Activated T-helper 2 cell treated with anti-CD3 and anti-CD28 coated beads, Interferon-gamma antibody, Interleukin-2, Interleukin-4, amounts not matched to agents 10 μg/mL and 5 μg/mL and 100 μg/mL, durations not matched to agents 14 hours and 24 hours and 36 hours (primary cell): ENCODE results near the gene DENND4C. TPM values are rescaled to one million over a fixed set of nuclear protein-coding genes. Genes with fewer than 3 reads are reported as not detected.
A peak's percentile ranks its signal among the peaks of the same experiment; 100 is the strongest.
"Not testable (repeated sequence)": the region's sequence is repeated elsewhere in the genome, so short reads cannot be mapped to it uniquely, and the experiment has no call there.

ENCODE experiments used
- DNase-seq: peaks from one replicate; pipeline ENCODE4 v3.0.0; 2021; ENCODE audit warnings: low spot score
- H3K27ac Mint-ChIP-seq: one replicate; pipeline ENCODE4 v1.8.0; 2021; ENCODE audit warnings: mixed read lengths
- H3K27me3 Mint-ChIP-seq: one replicate; pipeline ENCODE4 v1.8.0; 2021; ENCODE audit warnings: low read depth, mixed read lengths
- H3K36me3 Mint-ChIP-seq: one replicate; pipeline ENCODE4 v1.8.0; 2021; ENCODE audit warnings: low read depth, mixed read lengths
- H3K4me1 Mint-ChIP-seq: one replicate; pipeline ENCODE4 v1.8.0; 2021; ENCODE audit warnings: low read depth, mixed read lengths
- H3K4me3 Mint-ChIP-seq: one replicate; pipeline ENCODE4 v1.8.0; 2021; ENCODE audit warnings: low read depth, mild to moderate bottlenecking, moderate library complexity, mixed read lengths
- H3K9me3 Mint-ChIP-seq: one replicate; pipeline ENCODE4 v1.8.0; 2021; ENCODE audit warnings: mixed read lengths
- intact Hi-C: fragments of 100-400 bp; cut with micrococcal nuclease; formaldehyde crosslinking; loops from one replicate; pipeline ENCODE4 v1.15.1; 2023
- total RNA-seq: library from RNA; stranded (reverse); gene quantifications from 2 replicates; pipeline ENCODE4 v1.2.3, GENCODE V29; 2022

DENND4C gene
- total RNA-seq, 1 donor from 2014 or later: 19.0 TPM

DNA sequence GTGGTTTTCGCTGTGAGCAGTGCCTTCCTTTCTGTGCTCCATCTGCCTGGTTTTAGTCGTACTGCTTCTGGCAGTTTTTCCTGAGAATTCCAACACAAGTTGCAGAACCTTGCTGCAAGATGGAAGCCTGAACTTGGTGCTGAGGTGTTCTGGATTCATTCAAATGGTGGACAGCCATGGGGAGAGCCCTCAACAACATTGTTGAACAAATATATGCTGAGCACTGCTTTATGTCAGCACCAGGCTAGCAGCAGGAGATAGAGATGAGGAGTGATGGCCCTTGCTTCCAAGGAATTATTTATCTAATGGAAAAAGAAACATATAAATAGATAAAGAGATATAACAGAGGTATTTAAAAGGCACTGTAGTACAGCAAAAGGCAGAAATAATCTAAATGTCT is 156.8 kb downstream of the DENND4C start:
- Mint-ChIP-seq H3K4me1 (no peaks in the 10 kb centered on the region), H3K9me3 (no peaks in the 10 kb centered on the region), H3K36me3 (no peaks in the 10 kb centered on the region), H3K27ac (no peak overlapping the region), H3K27me3 (peaks cover 17% of the 10 kb centered on the region), H3K4me3 (no peak overlapping the region)
- intact Hi-C loops: no loop called here
- DNase-seq: no peak

DNA sequence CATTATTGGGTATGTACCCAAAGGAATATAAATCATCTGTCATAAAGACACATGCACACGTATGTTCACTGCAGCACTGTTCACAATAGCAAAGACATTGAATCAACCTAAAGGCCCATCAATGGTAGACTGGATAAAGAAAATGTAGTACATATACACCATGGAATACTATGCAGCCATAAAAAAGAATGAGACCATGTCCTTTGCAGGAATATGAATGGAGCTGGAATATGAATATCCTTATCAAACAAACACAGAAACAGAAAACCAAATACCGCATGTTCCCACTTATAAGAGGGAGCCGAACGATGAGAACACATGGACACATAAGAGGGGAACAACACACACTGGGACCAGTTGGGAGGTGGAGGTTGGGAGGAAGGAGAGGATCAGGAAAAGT is 159.0 kb downstream of the DENND4C start:
- intact Hi-C loops, H3K27ac Mint-ChIP-seq, H3K36me3 Mint-ChIP-seq, H3K4me1 Mint-ChIP-seq, DNase-seq, H3K4me3 Mint-ChIP-seq, H3K9me3 Mint-ChIP-seq: not testable (repeated sequence)
- H3K27me3 Mint-ChIP-seq: peaks cover 17% of the 10 kb centered on the region

DNA sequence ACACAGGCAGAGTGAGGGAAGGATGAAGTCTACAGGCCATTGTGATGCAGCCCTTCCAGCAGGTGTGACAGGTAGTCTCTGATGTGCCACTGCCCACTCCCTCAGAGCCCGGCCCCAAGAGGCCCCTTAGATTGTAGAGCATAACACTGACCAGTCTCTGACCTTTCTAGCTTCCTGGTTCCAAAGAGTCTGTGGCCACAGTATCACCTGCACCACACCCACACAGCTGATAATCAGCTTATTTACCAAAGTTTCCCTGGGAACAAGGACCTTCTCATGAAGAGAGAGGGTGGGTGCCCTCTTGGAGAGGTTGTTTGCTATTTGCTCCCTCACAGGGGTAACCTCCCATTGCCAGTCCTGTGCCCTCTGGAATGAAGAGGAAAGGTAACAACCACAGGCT is 167.4 kb downstream of the DENND4C start:
- DNase-seq: no peak
- Mint-ChIP-seq H3K27ac (no peak overlapping the region), H3K36me3 (no peaks in the 10 kb centered on the region), H3K4me1 (no peaks in the 10 kb centered on the region), H3K9me3 (no peaks in the 10 kb centered on the region), H3K27me3 (peaks cover 9% of the 10 kb centered on the region), H3K4me3 (no peak overlapping the region)
- intact Hi-C loops: no loop called here

DNA sequence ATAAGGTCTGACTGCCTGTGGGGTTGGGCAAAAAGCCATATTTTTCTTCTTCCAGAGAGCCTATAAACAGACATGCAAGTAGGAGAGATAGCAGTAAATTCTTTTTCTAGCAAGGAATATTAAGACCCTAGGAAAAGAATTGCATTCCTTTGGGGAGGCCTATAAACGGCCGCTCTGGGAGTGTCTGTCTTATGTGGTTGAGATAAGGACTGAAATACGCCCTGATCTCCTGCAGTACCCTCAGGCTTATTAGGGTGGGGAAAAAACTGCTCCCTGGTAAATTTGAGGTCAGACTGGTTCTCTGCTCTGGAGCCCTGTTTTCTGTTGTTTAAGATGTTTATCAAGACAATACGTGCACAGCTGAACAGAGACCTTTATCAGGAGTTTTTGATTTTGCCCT is 172.7 kb downstream of the DENND4C start:
- H3K27me3 Mint-ChIP-seq: peaks cover 12% of the 10 kb centered on the region
- H3K4me3 Mint-ChIP-seq, intact Hi-C loops, DNase-seq, H3K4me1 Mint-ChIP-seq, H3K27ac Mint-ChIP-seq, H3K9me3 Mint-ChIP-seq, H3K36me3 Mint-ChIP-seq: not testable (repeated sequence)

DNA sequence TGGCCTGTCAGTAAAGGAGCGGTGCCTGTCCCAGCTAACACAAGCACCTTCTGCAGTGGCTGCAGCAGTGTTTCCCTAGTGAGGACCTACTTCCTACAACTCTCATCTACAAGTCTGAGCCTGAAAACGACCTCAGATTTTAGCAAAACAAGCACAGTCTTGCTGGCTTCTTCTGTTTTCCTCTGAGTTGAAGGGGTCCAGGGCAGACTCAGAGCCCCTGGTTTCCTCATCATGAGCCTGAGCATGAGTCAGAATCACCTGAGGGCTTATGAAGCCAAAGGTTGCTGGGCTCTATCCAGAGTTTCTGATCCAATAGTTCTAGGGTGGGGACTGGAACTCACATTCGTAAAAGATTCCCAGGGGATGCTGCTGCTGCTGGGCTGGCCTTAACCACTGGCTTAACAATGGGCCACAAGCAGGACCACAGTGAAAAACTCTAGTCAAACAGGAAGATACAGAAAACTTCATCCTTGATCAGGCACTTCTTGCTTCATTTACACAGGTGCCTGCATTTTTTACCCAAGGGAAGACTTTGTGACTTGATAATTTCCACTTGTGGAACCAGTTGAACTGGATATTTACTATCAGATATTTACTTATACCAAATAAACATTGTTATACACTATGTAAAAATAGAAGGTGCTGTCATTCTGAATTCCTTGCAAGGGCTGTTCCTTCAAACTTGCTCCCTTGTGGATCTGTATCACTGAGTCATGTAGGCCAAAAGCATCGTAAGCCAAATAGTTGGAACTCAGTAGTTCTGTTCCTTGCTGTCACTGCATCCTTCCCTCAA is 174.0 kb downstream of the DENND4C start:
- Mint-ChIP-seq H3K4me1 (peaks cover 7% of the 10 kb centered on the region), H3K9me3 (peaks cover 4% of the 10 kb centered on the region), H3K27ac (no peak overlapping the region), H3K27me3 (peaks cover 11% of the 10 kb centered on the region), H3K4me3 (no peak overlapping the region), H3K36me3 (no peaks in the 10 kb centered on the region)
- intact Hi-C loops: no loop called here
- no peak for DNase-seq

DNA sequence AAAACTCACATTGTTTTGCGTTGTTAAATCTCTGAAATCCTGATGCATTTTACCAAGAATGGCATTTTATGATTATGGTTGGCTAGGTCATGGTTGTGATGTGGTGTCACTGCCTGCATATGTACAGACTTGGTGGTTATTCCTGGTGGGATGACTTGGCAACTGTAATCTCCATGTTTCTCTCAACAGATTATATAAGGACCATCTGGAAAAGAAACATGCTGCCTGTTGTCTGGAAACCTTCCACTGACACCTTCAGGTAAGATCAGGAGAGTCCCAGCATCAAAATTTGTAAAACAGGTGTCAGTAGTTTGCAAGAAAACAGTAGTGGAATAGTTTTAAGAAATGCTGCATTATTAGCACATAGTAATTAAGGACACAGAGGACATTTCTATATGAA is 175.3 kb downstream of the DENND4C start:
- Mint-ChIP-seq H3K4me1 (peaks cover 14% of the 10 kb centered on the region), H3K36me3 (no peaks in the 10 kb centered on the region), H3K27ac (no peak overlapping the region), H3K9me3 (peaks cover 4% of the 10 kb centered on the region), H3K4me3 (no peak overlapping the region), H3K27me3 (peaks cover 3% of the 10 kb centered on the region)
- DNase-seq: no peak
- intact Hi-C loops: no loop called here

DNA sequence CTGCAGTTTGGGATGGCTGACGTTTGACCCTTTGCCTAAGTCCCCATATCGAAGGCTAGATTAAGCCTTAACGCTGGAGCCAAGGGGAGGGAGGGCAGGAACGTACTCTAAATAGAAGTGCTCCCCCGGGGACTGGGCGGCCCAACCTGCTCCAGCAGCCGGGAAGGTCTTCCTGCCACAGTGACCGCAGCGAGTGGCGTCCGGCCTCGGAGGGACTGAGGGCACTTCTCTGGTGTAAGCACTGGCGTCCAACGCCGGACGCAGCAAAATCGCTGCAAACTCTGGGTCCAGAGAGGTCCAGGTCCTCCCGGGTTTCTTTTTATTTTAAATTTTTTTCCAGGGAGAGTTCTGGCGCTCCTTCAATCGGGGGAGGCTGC is 177.8 kb downstream of the DENND4C start:
- H3K4me1 Mint-ChIP-seq: peaks cover 14% of the 10 kb centered on the region
- DNase-seq: no peak
- peak overlapping the region; percentile 67 for H3K4me3 Mint-ChIP-seq
- H3K36me3 Mint-ChIP-seq: no peaks in the 10 kb centered on the region
- H3K27ac Mint-ChIP-seq: no peak overlapping the region
- peaks cover 4% of the 10 kb centered on the region for H3K9me3 Mint-ChIP-seq
- intact Hi-C loops: loop anchor here (1.0 to 2.0 kb wide), 3 partner anchors 28 to 359 kb away; partner anchors contain the start of genes RPS6 and RRAGA
- H3K27me3 Mint-ChIP-seq: peaks cover 3% of the 10 kb centered on the region

DNA sequence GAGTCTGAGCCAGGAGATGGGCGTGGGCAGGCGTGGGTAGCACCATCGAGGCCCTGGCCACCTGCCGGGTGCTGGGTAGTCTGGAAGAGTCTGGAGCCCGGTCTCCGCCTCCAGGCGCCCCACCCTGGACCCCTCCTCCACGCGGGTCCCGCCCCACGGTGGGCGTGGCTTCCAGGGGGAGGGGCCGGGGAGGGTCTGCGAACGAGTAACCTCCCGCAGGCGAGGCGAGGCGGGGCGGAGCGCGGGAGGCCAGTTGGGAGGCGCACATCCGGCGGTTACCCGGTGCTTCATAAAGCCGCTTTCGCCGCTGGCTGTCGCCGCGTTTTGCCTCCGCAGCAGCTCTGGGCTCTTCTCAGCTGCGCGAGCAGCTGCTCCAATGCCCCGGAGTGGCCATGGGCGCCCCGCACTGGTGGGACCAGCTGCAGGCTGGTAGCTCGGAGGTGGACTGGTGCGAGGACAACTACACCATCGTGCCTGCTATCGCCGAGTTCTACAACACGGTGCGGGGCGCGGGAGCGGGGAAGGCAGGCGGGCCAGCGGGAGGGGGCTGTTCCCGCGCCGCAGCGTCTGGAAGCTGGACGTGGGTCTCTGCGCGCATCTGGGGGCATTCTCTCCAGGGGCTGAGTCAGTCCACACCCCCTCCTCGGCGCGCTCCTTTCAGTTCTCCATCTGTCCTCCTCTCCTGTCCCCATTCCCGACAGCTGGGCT is 178.4 kb downstream of the DENND4C start, which contains the start of gene ACER2:
ACER2 (plus strand) TSS at position 317 of the 708 bp plus-strand sequence; CDS start at position 393, 76 bp downstream.
- Mint-ChIP-seq H3K27me3 (peaks cover 3% of the 10 kb centered on the region), H3K27ac (peak within 1 kb of the TSS; percentile 50), H3K4me1 (peaks cover 14% of the 10 kb centered on the region), H3K36me3 (no peaks in the 10 kb centered on the region), H3K4me3 (peak within 1 kb of the TSS; percentile 96), H3K9me3 (no peaks in the 10 kb centered on the region)
- intact Hi-C loops: loop anchor here (1.0 to 2.0 kb wide), 3 partner anchors 29 to 360 kb away; partner anchors contain the start of genes RPS6 and RRAGA
- peak; percentile 93 for DNase-seq

DNA sequence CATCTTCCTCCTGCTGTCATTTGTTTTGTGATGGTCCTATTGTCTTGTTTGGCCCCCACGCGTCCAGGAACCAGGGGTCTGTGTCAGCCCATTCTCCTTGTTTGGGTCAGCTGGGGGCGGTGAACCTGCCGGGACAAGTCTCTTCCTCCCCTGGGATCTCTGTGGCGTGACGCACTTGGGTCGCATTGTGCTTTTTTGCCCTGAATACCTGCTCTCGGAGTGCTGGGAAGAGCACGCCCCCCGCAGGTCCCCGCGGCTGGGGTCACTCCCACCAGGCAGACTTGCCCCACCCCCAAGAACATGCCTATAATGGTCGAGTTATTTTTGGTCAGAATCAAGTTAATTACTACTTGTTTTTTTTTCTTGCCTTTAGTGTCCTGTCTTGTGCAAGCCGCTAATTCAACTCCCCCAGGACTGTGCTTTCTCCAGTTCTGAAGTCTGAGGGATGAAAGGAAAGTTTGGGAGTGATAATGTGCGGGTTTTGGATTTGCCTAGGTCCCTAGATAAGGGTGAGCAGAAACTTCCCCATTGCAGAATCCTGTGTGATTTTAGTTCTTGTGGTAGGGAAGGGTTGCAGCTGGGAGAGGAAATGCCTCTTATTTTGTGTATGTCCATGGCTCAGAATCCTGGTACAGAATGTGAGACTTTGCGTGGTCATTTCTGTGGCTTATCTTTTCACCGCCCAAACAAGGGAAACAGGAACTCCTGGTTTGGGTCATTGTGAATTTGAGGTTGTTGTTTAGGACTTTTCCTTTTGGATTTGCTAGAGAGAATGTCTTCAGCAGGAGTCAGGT is 179.1 kb downstream of the DENND4C start:
- H3K9me3 Mint-ChIP-seq: no peaks in the 10 kb centered on the region
- H3K27ac Mint-ChIP-seq: peak overlapping the region; percentile 50
- intact Hi-C loops: loop anchor here (2.0 kb wide), 1 partner anchor 47 kb away; no protein-coding TSS in a partner anchor
- no peak for DNase-seq
- peaks cover 14% of the 10 kb centered on the region for H3K4me1 Mint-ChIP-seq
- H3K27me3 Mint-ChIP-seq: peaks cover 3% of the 10 kb centered on the region
- peak overlapping the region; percentile 96 for H3K4me3 Mint-ChIP-seq
- H3K36me3 Mint-ChIP-seq: no peaks in the 10 kb centered on the region

DNA sequence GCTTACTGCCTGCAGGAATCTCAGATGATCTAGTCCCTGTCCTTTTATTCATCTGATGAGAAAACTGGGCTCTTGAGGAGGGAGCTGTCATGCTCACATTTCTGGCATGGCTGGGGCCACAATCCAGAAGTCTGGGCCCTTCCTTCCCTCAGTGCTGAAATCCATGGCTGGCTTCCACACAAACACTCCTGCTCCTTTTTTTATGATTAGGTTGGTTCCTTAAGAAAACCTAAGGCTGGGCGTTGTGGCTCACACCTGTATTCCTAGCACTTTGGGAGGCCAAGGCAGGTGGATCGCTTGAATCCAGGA is 179.7 kb downstream of the DENND4C start:
- Mint-ChIP-seq H3K36me3 (no peaks in the 10 kb centered on the region), H3K4me1 (peaks cover 14% of the 10 kb centered on the region)

DNA sequence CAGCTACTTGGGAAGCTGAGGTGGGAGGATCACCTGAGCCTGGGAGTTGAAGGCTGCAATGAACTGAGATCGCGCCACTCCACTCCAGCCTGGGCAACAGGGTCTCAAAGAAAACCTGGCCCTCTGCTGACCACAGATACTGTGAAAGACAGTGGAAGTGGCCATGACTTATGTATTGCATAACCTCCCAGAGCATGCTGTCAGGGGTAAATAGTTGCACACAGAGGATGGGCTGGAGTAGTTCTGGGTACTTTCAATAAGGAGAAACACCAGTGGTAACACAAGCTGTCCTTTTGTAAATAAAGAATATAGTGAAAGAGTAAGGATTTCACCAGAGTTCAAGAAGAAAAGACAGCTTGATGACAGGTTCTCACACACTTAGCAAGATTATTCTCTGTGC is 180.1 kb downstream of the DENND4C start:
- H3K36me3 Mint-ChIP-seq: no peaks in the 10 kb centered on the region
- H3K27ac Mint-ChIP-seq: no peak overlapping the region
- no peaks in the 10 kb centered on the region for H3K9me3 Mint-ChIP-seq
- H3K4me1 Mint-ChIP-seq: peaks cover 14% of the 10 kb centered on the region
- intact Hi-C loops: no loop called here
- H3K27me3 Mint-ChIP-seq: peaks cover 3% of the 10 kb centered on the region
- no peak overlapping the region for H3K4me3 Mint-ChIP-seq
- no peak for DNase-seq

More for the DNA sequence above, 179.7 kb downstream of the DENND4C start:
- peak overlapping the region; percentile 96 for H3K4me3 Mint-ChIP-seq
- H3K27me3 Mint-ChIP-seq: peaks cover 3% of the 10 kb centered on the region
- no peaks in the 10 kb centered on the region for H3K9me3 Mint-ChIP-seq
- no peak overlapping the region for H3K27ac Mint-ChIP-seq
- intact Hi-C loops: no loop called here
- DNase-seq: no peak

DNA sequence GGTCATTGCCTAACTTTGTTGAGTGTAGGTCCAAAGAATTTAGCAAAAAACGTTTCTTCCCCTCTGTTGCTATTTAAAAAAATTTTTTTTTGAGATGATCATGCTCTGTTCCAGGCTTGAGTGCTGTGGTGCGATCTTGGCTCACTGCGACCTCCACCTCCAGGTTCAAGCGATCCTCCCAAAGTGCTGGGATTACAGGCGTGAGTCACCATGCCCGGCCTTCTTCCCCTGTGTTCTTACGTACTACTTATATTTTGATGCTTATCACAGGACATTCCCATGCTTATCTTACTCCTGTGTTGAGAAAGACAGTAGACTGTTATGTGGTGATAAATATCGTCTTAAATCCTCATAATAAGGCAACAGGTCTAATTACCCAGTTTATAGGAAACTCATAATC is 180.8 kb downstream of the DENND4C start:
- Mint-ChIP-seq H3K27me3 (peaks cover 3% of the 10 kb centered on the region), H3K4me3 (no peak overlapping the region), H3K4me1 (peaks cover 14% of the 10 kb centered on the region), H3K27ac (no peak overlapping the region), H3K36me3 (no peaks in the 10 kb centered on the region), H3K9me3 (no peaks in the 10 kb centered on the region)
- DNase-seq: no peak
- intact Hi-C loops: no loop called here
